Ascending aorta (tissue), 2 donors: ENCODE measurements around the gene FAM90A1. TPM values are rescaled to one million over a fixed set of nuclear protein-coding genes. Genes with fewer than 3 reads are reported as not detected.
A peak's percentile ranks its signal among the peaks of the same experiment; 100 is the strongest.
"Not testable (repeated sequence)": the region's sequence is repeated elsewhere in the genome, so short reads cannot be mapped to it uniquely, and the experiment has no call there.

ENCODE experiments used
- DNase-seq, 2 donors: peaks; one replicate each; pipeline ENCODE4 v3.0.0-alpha.2; 2019; ENCODE audit warnings: low spot score in 2 of 2
- H3K27ac ChIP-seq, 2 donors: fragments of 200-600 bp; sonication (generic); one replicate each; pipeline ENCODE4 v1.5.1; 2016 to 2017; ENCODE audit warnings: mild to moderate bottlenecking in 1 of 2
- H3K27me3 ChIP-seq: fragments of 200-600 bp; sonication (generic); one replicate; pipeline ENCODE4 v1.5.1; 2017
- H3K36me3 ChIP-seq, 2 donors: fragments of 200-600 bp; sonication (generic); one replicate each; pipeline ENCODE4 v1.5.1; 2016
- H3K4me1 ChIP-seq, 2 donors: fragments of 200-600 bp; sonication (generic); one replicate each; pipeline ENCODE4 v1.5.1; 2016 to 2017; ENCODE audit warnings: mild to moderate bottlenecking in 1 of 2
- H3K4me3 ChIP-seq, 2 donors: fragments of 200-600 bp; sonication (generic); one replicate each; pipeline ENCODE4 v1.5.1; 2016 to 2017; ENCODE audit warnings: mild to moderate bottlenecking in 1 of 2
- H3K9me3 ChIP-seq, 2 donors: fragments of 200-600 bp; sonication (generic); one replicate each; pipeline ENCODE4 v1.5.1; 2016
- intact Hi-C: fragments of 100-400 bp; cut with DNase I; formaldehyde crosslinking; loops from one replicate; pipeline ENCODE4 v1.15.1; 2023
- total RNA-seq: library from RNA; depleted of rRNA; stranded (reverse); fragments of >200 nt; gene quantifications from one replicate; pipeline ENCODE4 v1.1.0, GENCODE V29; 2016

FAM90A1 gene
- total RNA-seq, 1 donor from 2014 or later, result not detected

DNA sequence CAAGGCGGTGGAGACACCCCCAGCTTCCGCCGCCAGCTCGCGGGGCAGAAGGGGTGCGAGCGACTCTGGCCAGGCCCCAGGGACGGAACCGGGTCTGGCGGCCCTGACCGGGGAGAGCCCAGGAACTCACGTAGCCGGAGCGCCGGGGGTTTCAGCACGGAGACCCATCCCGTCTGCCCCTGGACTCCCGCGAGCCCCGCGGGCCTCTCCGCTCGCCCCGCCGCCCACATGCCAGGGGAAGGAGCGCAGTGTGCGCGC, 15.1 kb upstream of the FAM90A1 start:
- peak overlapping the region; percentile 76 to 81 for H3K4me3 ChIP-seq
- not testable (repeated sequence) for H3K27me3 ChIP-seq, H3K9me3 ChIP-seq, H3K36me3 ChIP-seq, H3K4me1 ChIP-seq, DNase-seq
- intact Hi-C loops, result loop anchor here (2.0 to 10.0 kb wide), 3 partner anchors 160 to 706 kb away; partner anchors contain the start of genes M6PR, NECAP1 and SLC2A3
- peak overlapping the region; percentile 41 to 63 for H3K27ac ChIP-seq

GRCh38 chr12:8241917-8242621, 14.7 kb upstream of the FAM90A1 start:
- intact Hi-C loops, result loop anchor here (2.0 to 10.0 kb wide), 3 partner anchors 159 to 707 kb away; partner anchors contain the start of genes M6PR, NECAP1 and SLC2A3
- H3K36me3 ChIP-seq, H3K9me3 ChIP-seq, DNase-seq, H3K27me3 ChIP-seq, H3K4me1 ChIP-seq: not testable (repeated sequence)
- peak overlapping the region; percentile 41 to 63 for H3K27ac ChIP-seq
- H3K4me3 ChIP-seq, result peak overlapping the region; percentile 76 to 81

- DNase-seq, H3K27me3 ChIP-seq, H3K4me1 ChIP-seq, H3K27ac ChIP-seq, H3K36me3 ChIP-seq, H3K9me3 ChIP-seq, H3K4me3 ChIP-seq: not testable (repeated sequence)
- intact Hi-C loops, result loop anchor here (10.0 kb wide), 1 partner anchor 306 kb away; the partner anchor contains the start of gene SLC2A3
These were observed 13.1 kb upstream of the FAM90A1 start for GRCh38 chr12:8240340-8241114.

GRCh38 chr12:8237031-8237430, 9.6 kb upstream of the FAM90A1 start:
- not testable (repeated sequence) for H3K9me3 ChIP-seq, H3K27me3 ChIP-seq, H3K4me1 ChIP-seq, H3K36me3 ChIP-seq, H3K4me3 ChIP-seq, H3K27ac ChIP-seq, DNase-seq
- intact Hi-C loops, result loop anchor here (10.0 kb wide), 1 partner anchor 52 kb away; no protein-coding TSS in a partner anchor

DNA sequence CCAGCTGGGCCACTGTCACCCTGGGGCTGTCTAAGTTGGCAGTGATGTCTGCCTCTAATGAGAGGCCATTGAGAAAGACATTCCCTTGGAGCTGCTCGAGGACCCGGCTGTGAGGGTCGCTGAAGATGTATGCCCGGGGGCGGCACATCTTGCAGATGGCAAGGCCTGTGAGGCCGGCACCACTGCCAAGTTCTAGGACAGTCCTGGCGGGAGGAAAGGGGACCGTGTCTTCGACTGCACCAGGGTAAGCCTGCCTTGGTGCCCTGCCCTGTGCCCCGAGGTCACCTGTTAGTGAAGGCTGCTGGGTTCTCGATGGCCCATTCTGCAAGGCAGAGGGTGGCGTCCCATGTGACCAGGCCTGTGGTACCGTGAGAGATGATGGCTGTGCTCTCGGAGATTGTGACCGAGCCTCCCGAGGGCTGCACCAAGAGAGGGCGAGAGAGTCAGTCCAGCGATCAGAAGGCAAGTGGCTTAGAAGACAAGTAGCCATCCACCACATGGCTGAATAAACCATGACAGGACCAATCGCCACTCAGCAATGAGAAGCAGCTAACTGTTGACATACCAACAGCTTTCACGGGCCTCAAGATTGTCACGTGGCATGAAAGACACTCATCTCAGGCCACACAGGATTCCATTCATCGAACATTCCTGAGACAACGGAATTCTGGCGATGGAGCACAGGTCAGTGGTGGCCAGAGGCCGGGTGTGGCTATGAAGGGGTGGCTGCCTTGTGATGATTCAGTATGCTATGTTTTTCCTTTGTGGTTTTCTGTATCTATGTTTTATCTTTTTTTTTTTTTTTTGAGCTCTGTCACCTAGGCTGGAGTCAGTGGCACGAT, 8.1 kb upstream of the FAM90A1 start:
- H3K27ac ChIP-seq, H3K9me3 ChIP-seq, H3K36me3 ChIP-seq, H3K4me1 ChIP-seq, DNase-seq, H3K27me3 ChIP-seq, H3K4me3 ChIP-seq: not testable (repeated sequence)
- intact Hi-C loops, result loop anchor here (10.0 kb wide), 1 partner anchor 51 kb away; no protein-coding TSS in a partner anchor

- not testable (repeated sequence) for H3K4me1 ChIP-seq, H3K4me3 ChIP-seq
These were observed 7.3 kb upstream of the FAM90A1 start for GRCh38 chr12:8234746-8235145.

DNA sequence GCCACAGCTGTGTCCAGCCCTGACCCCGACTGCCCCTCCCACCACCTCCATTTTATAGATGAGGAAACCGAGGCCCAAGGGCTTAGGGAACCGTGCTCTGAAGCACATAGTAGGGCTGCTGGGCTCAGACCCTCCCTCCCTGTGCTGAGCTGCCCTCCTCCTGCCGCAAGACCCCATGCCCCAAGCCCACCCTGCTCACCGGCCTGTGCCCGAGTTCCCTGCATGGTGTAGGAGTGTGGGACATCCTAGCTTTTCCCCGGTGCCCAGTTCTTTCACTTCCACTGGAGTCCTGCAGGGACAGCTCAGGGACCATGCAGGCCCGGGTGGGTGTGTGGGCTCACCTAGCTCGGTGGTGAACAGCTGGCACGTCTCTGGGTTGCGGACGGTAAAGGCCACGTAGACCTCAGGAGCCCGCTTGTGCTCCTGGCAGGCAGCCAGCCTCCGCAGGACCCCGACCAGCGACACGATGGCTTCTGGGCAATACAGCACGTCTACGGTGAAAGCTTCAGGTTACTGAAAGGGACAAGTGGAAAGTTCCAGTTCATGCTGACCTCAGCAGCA, 6.6 kb upstream of the FAM90A1 start:
- H3K36me3 ChIP-seq, DNase-seq, H3K27me3 ChIP-seq, H3K4me3 ChIP-seq, H3K4me1 ChIP-seq, H3K9me3 ChIP-seq, H3K27ac ChIP-seq: not testable (repeated sequence)
- intact Hi-C loops, result loop anchor here (10.0 kb wide), 1 partner anchor 49 kb away; no protein-coding TSS in a partner anchor

More at GRCh38 chr12:8234746-8235145, 7.3 kb upstream of the FAM90A1 start:
- H3K36me3 ChIP-seq, H3K27me3 ChIP-seq, DNase-seq, H3K27ac ChIP-seq, H3K9me3 ChIP-seq: not testable (repeated sequence)
- intact Hi-C loops, result loop anchor here (10.0 kb wide), 1 partner anchor 50 kb away; no protein-coding TSS in a partner anchor

- H3K4me1 ChIP-seq, H3K36me3 ChIP-seq, H3K4me3 ChIP-seq, H3K27me3 ChIP-seq, H3K9me3 ChIP-seq, DNase-seq, H3K27ac ChIP-seq: not testable (repeated sequence)
- intact Hi-C loops, result loop anchor here (10.0 kb wide), 1 partner anchor 49 kb away; no protein-coding TSS in a partner anchor
These were observed 6.0 kb upstream of the FAM90A1 start for GRCh38 chr12:8233300-8233855.
